Tibial nerve (tissue), 4 donors: ENCODE data around the gene RAB3D. TPM values are rescaled to one million over a fixed set of nuclear protein-coding genes. Genes with fewer than 3 reads are reported as not detected.

Source experiments
- DNase-seq, 2 donors: peaks; one replicate each; pipeline ENCODE4 v3.0.0-alpha.2; 2019; ENCODE audit warnings: low spot score in 2 of 2
- H3K27ac ChIP-seq, 4 donors: fragments of 200-600 bp; sonication (generic) in 3 of 4; one replicate each; pipeline ENCODE4 v1.5.1; 2017 to 2019; ENCODE audit warnings: mild to moderate bottlenecking in 1 of 4
- H3K27me3 ChIP-seq, 2 donors: fragments of 200-600 bp; sonication (generic) in 1 of 2; one replicate each; pipeline versions ENCODE4 v1.5.1 to v1.6.0; 2017 to 2019
- H3K36me3 ChIP-seq, 3 donors: fragments of 200-600 bp; sonication (generic); one replicate each; pipeline ENCODE4 v1.5.1; 2018 to 2019
- H3K4me1 ChIP-seq, 4 donors: fragments of 200-600 bp; sonication (generic) in 3 of 4; one replicate each; pipeline ENCODE4 v1.5.1; 2017 to 2019
- H3K4me3 ChIP-seq, 4 donors: fragments of 200-600 bp; sonication (generic) in 3 of 4; one replicate each; pipeline ENCODE4 v1.5.1; 2017 to 2019; ENCODE audit warnings: mild to moderate bottlenecking in 1 of 4, moderate library complexity in 1 of 4
- H3K9me3 ChIP-seq, 4 donors: fragments of 200-600 bp; sonication (generic) in 3 of 4; one replicate each; pipeline ENCODE4 v1.5.1; 2017 to 2019
- CTCF ChIP-seq, 5 experiments: fragments of 200-600 bp in 3 of 5; fragments of 450-650 bp in 2 of 5; sonication (generic) in 3 of 5; IDR thresholded peaks; one replicate each; pipeline ENCODE4 v1.5.1; 2016 to 2019; ENCODE audit warnings: antibody characterized with exemption in 5 of 5, mild to moderate bottlenecking in 3 of 5, moderate library complexity in 2 of 5
- EP300 ChIP-seq, 2 donors: sonication (generic); formaldehyde crosslinking; IDR thresholded peaks; one replicate each; pipeline ENCODE4 v1.6.1; 2017; ENCODE audit warnings: antibody characterized with exemption in 2 of 2, mild to moderate bottlenecking in 1 of 2
- POLR2A ChIP-seq, 2 donors: fragments of 450-650 bp; IDR thresholded peaks; one replicate each; pipeline ENCODE4 v1.6.1; 2017; ENCODE audit warnings: antibody characterized with exemption in 2 of 2, mild to moderate bottlenecking in 2 of 2, moderate library complexity in 2 of 2
- WGBS, 2 donors: methylation state at CpG; one replicate each; pipeline ENCODE4 v1.1.5; 2018; 5-methylcytosine and 5-hydroxymethylcytosine counted together
- total RNA-seq, 4 donors: library from RNA; depleted of rRNA; stranded (reverse); fragments of >200 nt; gene quantifications; one replicate each; pipeline ENCODE4 v1.1.0, GENCODE V29; 2016

Gene RAB3D
- total RNA-seq, 4 donors from 2014 or later, result 12.9 to 20.8 (median 17.9) TPM

- no peaks in the 10 kb centered on the region for H3K9me3 ChIP-seq
- H3K36me3 ChIP-seq, result no peaks in the 10 kb centered on the region
- no peak overlapping the region for H3K27ac ChIP-seq
- peaks cover 0 to 7% of the 10 kb centered on the region in 2 donors for H3K27me3 ChIP-seq
- no peaks in the 10 kb centered on the region for H3K4me1 ChIP-seq
- H3K4me3 ChIP-seq, result no peak overlapping the region
- DNase-seq, result no peak
- no peak for TF ChIP-seq EP300 (IDR thresholded peaks at IDR 0.05)
- no peak for TF ChIP-seq CTCF (IDR thresholded peaks at IDR 0.05)
- no peak for TF ChIP-seq POLR2A (IDR thresholded peaks at IDR 0.05)
- WGBS, 2 donors, result 87 to 95% methylated on average over 5 of the region's 5 CpGs
Observed at GRCh38 chr19:11304936-11305335, 34.5 kb downstream of the RAB3D start.

GRCh38 chr19:11300811-11301120 lies 38.7 kb downstream of the RAB3D start:
- Histone ChIP-seq H3K4me3 (no peak overlapping the region), H3K4me1 (peaks cover 0 to 15% (median 0%) of the 10 kb centered on the region in 4 donors), H3K9me3 (no peaks in the 10 kb centered on the region), H3K36me3 (no peaks in the 10 kb centered on the region), H3K27ac (no peak overlapping the region), H3K27me3 (no peaks in the 10 kb centered on the region)
- WGBS, 2 donors, result 63 to 70% methylated on average over 11 of the region's 11 CpGs
- no peak for TF ChIP-seq EP300 (IDR thresholded peaks at IDR 0.05)
- no peak for DNase-seq

GRCh38 chr19:11299946-11300810 lies 39.3 kb downstream of the RAB3D start:
- H3K4me1 ChIP-seq, result peaks cover 0 to 16% (median 0%) of the 10 kb centered on the region in 4 donors
- 67 to 68% methylated on average over 8 of the region's 8 CpGs for WGBS, 2 donors
- no peaks in the 10 kb centered on the region for H3K36me3 ChIP-seq
- TF ChIP-seq POLR2A (IDR thresholded peaks at IDR 0.05) (no peak), EP300 (IDR thresholded peaks at IDR 0.05) (no peak), CTCF (IDR thresholded peaks at IDR 0.05) (no peak)
- H3K4me3 ChIP-seq, result no peak overlapping the region
- no peaks in the 10 kb centered on the region for H3K9me3 ChIP-seq
- DNase-seq, result no peak
- H3K27ac ChIP-seq, result no peak overlapping the region
- no peaks in the 10 kb centered on the region for H3K27me3 ChIP-seq

GRCh38 chr19:11296264-11296663 lies 43.2 kb downstream of the RAB3D start:
- 35 to 39% methylated on average over 7 of the region's 7 CpGs for whole genome bisulfite sequencing, 2 donors
- Histone ChIP-seq H3K27ac (peak overlapping the region in 3 of 4 donors; percentile 37 to 72 (median 63)), H3K36me3 (no peaks in the 10 kb centered on the region), H3K4me1 (peaks cover 0 to 29% (median 2%) of the 10 kb centered on the region in 4 donors), H3K9me3 (no peaks in the 10 kb centered on the region), H3K4me3 (no peak overlapping the region), H3K27me3 (no peaks in the 10 kb centered on the region)
- TF ChIP-seq CTCF (IDR thresholded peaks at IDR 0.05) (no peak), EP300 (IDR thresholded peaks at IDR 0.05) (no peak), POLR2A (IDR thresholded peaks at IDR 0.05) (no peak)
- DNase-seq, result peak in 1 of 2 donors; percentile 49

- Histone ChIP-seq H3K4me1 (peaks cover 0 to 29% (median 2%) of the 10 kb centered on the region in 4 donors), H3K9me3 (no peaks in the 10 kb centered on the region), H3K27me3 (no peaks in the 10 kb centered on the region), H3K27ac (peak within 1 kb of the TSS in 3 of 4 donors; percentile 37 to 72 (median 63)), H3K36me3 (no peaks in the 10 kb centered on the region), H3K4me3 (no peak within 1 kb of the TSS)
- WGBS, 2 donors, result 79 to 87% methylated on average over 8 of the region's 8 CpGs
- TF ChIP-seq POLR2A (IDR thresholded peaks at IDR 0.05) (no peak), EP300 (IDR thresholded peaks at IDR 0.05) (no peak), CTCF (IDR thresholded peaks at IDR 0.05) (no peak)
- DNase-seq, result peak in 1 of 2 donors; percentile 17
Observed at GRCh38 chr19:11295665-11296245, 43.7 kb downstream of the RAB3D start, which contains the start of gene TSPAN16. TSPAN16 (plus strand) TSS chr19:11296160; CDS start chr19:11296298, 138 bp downstream.
